ENCODE measurements around the gene ADCY3. TPM values are rescaled to one million over a fixed set of nuclear protein-coding genes. Genes with fewer than 3 reads are reported as not detected.

ADCY3 gene
- total RNA-seq, 2 experiments from 2014 or later, result 46.3 to 47.9 TPM

DNA sequence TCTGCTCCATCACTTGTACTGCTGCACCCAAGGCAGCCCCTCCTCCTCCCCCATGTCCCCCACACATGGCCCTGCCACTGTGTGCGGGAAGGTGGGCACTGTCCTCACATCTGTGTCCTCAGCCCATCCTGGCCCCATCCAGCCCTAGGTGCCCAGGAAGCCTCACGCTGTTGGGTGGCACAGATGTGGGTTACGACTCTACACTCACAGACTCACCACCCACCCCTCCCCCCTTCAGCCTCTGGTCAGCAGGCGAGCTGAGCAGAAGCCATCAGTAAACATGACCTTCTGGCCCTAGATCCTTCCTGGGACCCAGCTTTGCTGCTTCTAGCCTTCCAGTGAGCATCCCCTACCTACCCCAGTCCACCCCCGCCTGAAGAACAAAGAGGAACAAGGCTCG, 43.0 kb downstream of the ADCY3 start:
- TF ChIP-seq, protein P1, sequence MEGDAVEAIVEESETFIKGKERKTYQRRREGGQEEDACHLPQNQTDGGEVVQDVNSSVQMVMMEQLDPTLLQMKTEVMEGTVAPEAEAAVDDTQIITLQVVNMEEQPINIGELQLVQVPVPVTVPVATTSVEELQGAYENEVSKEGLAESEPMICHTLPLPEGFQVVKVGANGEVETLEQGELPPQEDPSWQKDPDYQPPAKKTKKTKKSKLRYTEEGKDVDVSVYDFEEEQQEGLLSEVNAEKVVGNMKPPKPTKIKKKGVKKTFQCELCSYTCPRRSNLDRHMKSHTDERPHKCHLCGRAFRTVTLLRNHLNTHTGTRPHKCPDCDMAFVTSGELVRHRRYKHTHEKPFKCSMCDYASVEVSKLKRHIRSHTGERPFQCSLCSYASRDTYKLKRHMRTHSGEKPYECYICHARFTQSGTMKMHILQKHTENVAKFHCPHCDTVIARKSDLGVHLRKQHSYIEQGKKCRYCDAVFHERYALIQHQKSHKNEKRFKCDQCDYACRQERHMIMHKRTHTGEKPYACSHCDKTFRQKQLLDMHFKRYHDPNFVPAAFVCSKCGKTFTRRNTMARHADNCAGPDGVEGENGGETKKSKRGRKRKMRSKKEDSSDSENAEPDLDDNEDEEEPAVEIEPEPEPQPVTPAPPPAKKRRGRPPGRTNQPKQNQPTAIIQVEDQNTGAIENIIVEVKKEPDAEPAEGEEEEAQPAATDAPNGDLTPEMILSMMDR (IDR thresholded peaks at IDR 0.05), result no peak
- peaks cover 2% of the 10 kb centered on the region for H3K4me1 Mint-ChIP-seq (ENCODE audit: low read depth)
- no peak overlapping the region for H3K27ac Mint-ChIP-seq
- DNase-seq (no peak), ATAC-seq (no peak)
- intact Hi-C loops (cut with micrococcal nuclease), result no loop called here
- ChIA-PET POLR2A (no interaction called here), CTCF (interaction anchor here (0.5 kb wide), 1 partner anchor 379 kb away, joined by 3 read pairs; no protein-coding TSS in a partner anchor)
- H3K4me3 Mint-ChIP-seq, result no peak overlapping the region
- H3K27me3 Mint-ChIP-seq, result no peaks in the 10 kb centered on the region
- no peaks in the 10 kb centered on the region for H3K9me3 Mint-ChIP-seq
- H3K36me3 Mint-ChIP-seq (ENCODE audit: low read depth), result peaks cover 5% of the 10 kb centered on the region

DNA sequence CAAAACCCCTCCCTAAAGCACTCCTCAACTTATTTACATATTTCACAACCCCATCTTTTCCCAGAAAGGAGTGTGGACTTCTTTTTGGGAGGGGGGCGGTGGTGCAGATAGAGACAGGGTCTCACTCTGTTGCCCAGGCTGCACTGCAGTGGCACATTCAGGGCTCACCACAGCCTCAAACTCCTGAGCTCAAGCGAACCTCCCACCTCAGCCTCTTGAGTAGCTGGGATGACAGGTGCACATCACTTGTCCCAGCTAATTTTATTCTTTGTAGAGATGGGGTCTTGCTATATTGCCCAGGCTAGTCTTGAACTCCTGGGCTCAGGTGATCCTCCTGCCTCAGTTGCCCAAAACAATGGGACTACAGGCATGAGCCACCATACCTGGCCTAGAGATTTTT, 44.1 kb downstream of the ADCY3 start:
- POLR2A ChIA-PET, result interaction anchor here (0.6 kb wide), 1 partner anchor 561 kb away, joined by 3 read pairs; no protein-coding TSS in a partner anchor
- no peak for ATAC-seq
- H3K9me3 Mint-ChIP-seq, result no peaks in the 10 kb centered on the region
- H3K27me3 Mint-ChIP-seq, result no peaks in the 10 kb centered on the region
- H3K27ac Mint-ChIP-seq, result no peak overlapping the region
- intact Hi-C loops (cut with micrococcal nuclease), result no loop called here
- CTCF ChIA-PET, result no interaction called here
- H3K36me3 Mint-ChIP-seq (ENCODE audit: low read depth), result peaks cover 5% of the 10 kb centered on the region
- TF ChIP-seq, protein P1 (IDR thresholded peaks at IDR 0.05), result no peak
- no peak overlapping the region for H3K4me3 Mint-ChIP-seq
- DNase-seq, result no peak
- no peaks in the 10 kb centered on the region for H3K4me1 Mint-ChIP-seq (ENCODE audit: low read depth)

DNA sequence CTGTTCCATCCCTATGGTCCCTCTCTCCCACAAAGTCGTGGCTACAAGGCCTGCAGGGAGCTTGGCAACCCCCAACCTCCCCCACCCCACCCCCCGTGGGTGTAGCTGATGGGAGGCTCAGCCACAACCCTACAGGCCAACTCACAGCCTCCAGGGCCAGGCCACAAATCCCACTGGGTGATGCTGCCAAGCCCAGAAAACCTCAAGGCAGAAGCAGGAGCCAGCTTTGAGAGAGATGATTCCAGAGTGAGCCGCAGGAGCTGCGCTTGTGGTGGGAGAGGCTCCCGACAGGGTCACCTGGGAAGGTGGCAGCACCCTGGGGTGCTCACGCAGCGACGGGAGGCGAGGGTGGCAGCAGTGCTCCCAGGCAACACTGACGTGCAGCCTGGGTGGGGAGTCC, 44.8 kb downstream of the ADCY3 start:
- Mint-ChIP-seq H3K36me3 (ENCODE audit: low read depth) (peaks cover 5% of the 10 kb centered on the region), H3K4me1 (ENCODE audit: low read depth) (no peaks in the 10 kb centered on the region)

DNA sequence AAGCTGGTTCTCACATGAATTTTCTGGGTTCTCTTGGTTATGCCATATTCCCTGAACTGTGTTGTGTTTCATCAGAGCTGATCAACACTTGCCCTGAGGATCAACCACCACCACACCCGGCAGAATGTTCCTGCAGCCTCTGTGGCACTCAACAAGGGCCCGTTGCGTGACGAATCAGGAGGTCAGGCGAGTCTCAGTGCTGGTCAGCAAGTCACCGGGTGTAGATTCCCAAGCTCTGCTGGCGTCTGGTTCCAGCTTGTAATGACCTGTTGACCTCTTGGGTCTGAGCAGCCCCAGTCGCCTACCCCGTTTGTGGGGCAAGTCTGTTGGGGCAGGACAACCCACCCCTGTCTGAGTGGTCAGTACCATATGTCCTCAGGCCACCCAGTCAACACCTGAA, 46.0 kb downstream of the ADCY3 start:
- no peak for ATAC-seq
- no peaks in the 10 kb centered on the region for H3K27me3 Mint-ChIP-seq
- H3K4me3 Mint-ChIP-seq, result no peak overlapping the region
- no peaks in the 10 kb centered on the region for H3K4me1 Mint-ChIP-seq (ENCODE audit: low read depth)
- no peak overlapping the region for H3K27ac Mint-ChIP-seq
- peaks cover 5% of the 10 kb centered on the region for H3K36me3 Mint-ChIP-seq (ENCODE audit: low read depth)
- ChIA-PET POLR2A (no interaction called here), CTCF (no interaction called here)
- H3K9me3 Mint-ChIP-seq, result no peaks in the 10 kb centered on the region
- TF ChIP-seq, protein P1 (IDR thresholded peaks at IDR 0.05), result no peak
- intact Hi-C loops (cut with micrococcal nuclease), result no loop called here
- DNase-seq, result no peak

More for the DNA sequence above, 44.8 kb downstream of the ADCY3 start:
- ATAC-seq, result no peak
- Mint-ChIP-seq H3K27ac (no peak overlapping the region), H3K9me3 (no peaks in the 10 kb centered on the region), H3K27me3 (no peaks in the 10 kb centered on the region), H3K4me3 (no peak overlapping the region)
- POLR2A ChIA-PET, result no interaction called here
- no peak for DNase-seq
- TF ChIP-seq, protein P1 (IDR thresholded peaks at IDR 0.05), result no peak
- intact Hi-C loops (cut with micrococcal nuclease), result no loop called here
- CTCF ChIA-PET, result no interaction called here

DNA sequence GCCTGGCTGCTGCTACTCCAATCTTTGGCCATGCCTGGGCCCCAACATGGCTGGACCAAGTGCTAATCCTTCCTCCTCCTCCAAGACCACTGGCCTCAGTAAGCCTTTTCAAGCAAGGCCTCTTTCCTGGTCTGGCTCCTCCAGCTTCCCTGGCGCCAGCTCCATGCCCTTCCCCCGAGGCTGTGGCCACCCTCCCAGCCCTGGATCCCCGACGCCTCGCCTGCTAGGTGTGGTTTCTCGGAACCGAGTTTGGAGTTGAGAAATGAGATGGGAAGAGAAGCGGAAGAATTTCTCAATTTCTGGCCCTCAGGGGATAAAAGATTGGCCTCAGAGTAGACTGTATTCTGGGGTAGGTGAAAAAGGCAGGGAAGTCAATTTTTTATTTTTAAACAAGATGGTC, 46.4 kb downstream of the ADCY3 start:
- Mint-ChIP-seq H3K9me3 (no peaks in the 10 kb centered on the region), H3K36me3 (ENCODE audit: low read depth) (peaks cover 5% of the 10 kb centered on the region), H3K27ac (no peak overlapping the region), H3K27me3 (no peaks in the 10 kb centered on the region), H3K4me3 (no peak overlapping the region), H3K4me1 (ENCODE audit: low read depth) (no peaks in the 10 kb centered on the region)
- intact Hi-C loops (cut with micrococcal nuclease), result no loop called here
- TF ChIP-seq, protein P1 (IDR thresholded peaks at IDR 0.05), result no peak
- ChIA-PET CTCF (no interaction called here), POLR2A (no interaction called here)
- DNase-seq, result no peak
- ATAC-seq, result no peak
